Mesenchymal stem cell (in vitro differentiated cells and primary cell): ENCODE data around the gene ZNF362.

Experiments
- DNase-seq: peaks from one replicate; pipeline ENCODE4 v3.0.0-alpha.2; 2013
- H2AFZ ChIP-seq: one replicate; pipeline ENCODE4 v1.6.1; 2013; ENCODE audit warnings: low read depth, mild to moderate bottlenecking, control low read depth, inconsistent platforms, low read length, moderate library complexity
- H2AK5ac ChIP-seq: 2 replicates; pipeline ENCODE4 v1.6.1; 2013; ENCODE audit warnings: low read length, moderate library complexity, mild to moderate bottlenecking, inconsistent platforms; ENCODE audit not compliant: severe bottlenecking
- H2BK120ac ChIP-seq: one replicate; pipeline ENCODE4 v1.6.1; 2013; ENCODE audit warnings: low read depth, mild to moderate bottlenecking, inconsistent platforms, low read length, moderate library complexity
- H2BK12ac ChIP-seq, 2 experiments: one replicate each; pipeline ENCODE4 v1.6.1; 2013; ENCODE audit warnings: inconsistent platforms in 2 of 2, low read length in 2 of 2, mild to moderate bottlenecking in 2 of 2, moderate library complexity in 2 of 2, control low read depth in 1 of 2
- H2BK15ac ChIP-seq: one replicate; pipeline ENCODE4 v1.6.1; 2013; ENCODE audit warnings: mild to moderate bottlenecking, low read depth, inconsistent platforms; ENCODE audit not compliant: poor library complexity, severe bottlenecking
- H2BK5ac ChIP-seq: 2 replicates; pipeline ENCODE4 v1.6.1; 2013; ENCODE audit warnings: low read depth, mild to moderate bottlenecking, low read length, control low read depth, inconsistent platforms; ENCODE audit not compliant: poor library complexity, severe bottlenecking
- H3K14ac ChIP-seq, 2 experiments: one replicate each; pipeline ENCODE4 v1.6.1; 2013; ENCODE audit warnings: inconsistent platforms in 2 of 2, low read length in 2 of 2, control low read depth in 1 of 2, mild to moderate bottlenecking in 1 of 2, moderate library complexity in 1 of 2
- H3K18ac ChIP-seq, 2 experiments: one replicate each; pipeline ENCODE4 v1.6.1; 2013; ENCODE audit warnings: inconsistent platforms in 2 of 2, low read length in 2 of 2, control low read depth in 1 of 2, low read depth in 1 of 2, mild to moderate bottlenecking in 1 of 2
- H3K23ac ChIP-seq, 2 experiments: one replicate each; pipeline ENCODE4 v1.6.1; 2013; ENCODE audit warnings: inconsistent platforms in 2 of 2, low read length in 2 of 2, mild to moderate bottlenecking in 2 of 2, moderate library complexity in 2 of 2, control low read depth in 1 of 2
- H3K27ac ChIP-seq: 2 replicates; pipeline ENCODE4 v1.5.1; 2013; ENCODE audit warnings: mild to moderate bottlenecking, moderate library complexity, low read length, control low read depth, inconsistent platforms; ENCODE audit not compliant: poor library complexity, severe bottlenecking
- H3K27me3 ChIP-seq, 2 experiments: 2 replicates each; pipeline versions ENCODE4 v1.6.1 to v1.7.0; 2013; ENCODE audit warnings: low read length in 2 of 2, mild to moderate bottlenecking in 2 of 2, moderate library complexity in 2 of 2, control low read depth in 1 of 2, inconsistent platforms in 1 of 2; ENCODE audit not compliant: control insufficient read depth in 1 of 2, insufficient read depth in 1 of 2
- H3K36me3 ChIP-seq, 2 experiments: 2 replicates each; pipeline versions ENCODE4 v1.6.1 to v1.7.0; 2013; ENCODE audit warnings: low read length in 2 of 2, control low read depth in 1 of 2, inconsistent platforms in 1 of 2, low read depth in 1 of 2, mild to moderate bottlenecking in 1 of 2; ENCODE audit not compliant: insufficient read depth in 2 of 2, control insufficient read depth in 1 of 2
- H3K4ac ChIP-seq, 2 experiments: one replicate each; pipeline ENCODE4 v1.6.1; 2013; ENCODE audit warnings: inconsistent platforms in 2 of 2, low read length in 2 of 2, mild to moderate bottlenecking in 2 of 2, moderate library complexity in 2 of 2, control low read depth in 1 of 2, low read depth in 1 of 2
- H3K4me1 ChIP-seq: 2 replicates; pipeline ENCODE4 v1.6.1; 2013; ENCODE audit warnings: low read depth, low read length, control low read depth; ENCODE audit not compliant: control insufficient read depth, insufficient read depth
- H3K4me2 ChIP-seq: 2 replicates; pipeline ENCODE4 v1.6.1; 2013; ENCODE audit warnings: low read length, mild to moderate bottlenecking, inconsistent platforms; ENCODE audit not compliant: poor library complexity, severe bottlenecking
- H3K4me3 ChIP-seq, 2 experiments: 2 replicates each; pipeline versions ENCODE4 v1.5.1 to v1.7.0; 2013; ENCODE audit warnings: low read length in 2 of 2, mild to moderate bottlenecking in 2 of 2, control low read depth in 1 of 2, low read depth in 1 of 2; ENCODE audit not compliant: insufficient read depth in 1 of 2
- H3K79me1 ChIP-seq: replicated peaks from 2 replicates; pipeline ENCODE4 v1.6.1; 2013; ENCODE audit warnings: mild to moderate bottlenecking, control low read depth, low read length, inconsistent platforms; ENCODE audit not compliant: poor library complexity, severe bottlenecking
- H3K9ac ChIP-seq: 2 replicates; pipeline ENCODE4 v1.7.0; 2013; ENCODE audit warnings: mild to moderate bottlenecking, low read length, moderate library complexity
- H3K9me3 ChIP-seq: 2 replicates; pipeline ENCODE4 v1.7.0; 2013; ENCODE audit warnings: mild to moderate bottlenecking, low read length; ENCODE audit not compliant: control insufficient read depth
- H4K8ac ChIP-seq: one replicate; pipeline ENCODE4 v1.6.1; 2013; ENCODE audit warnings: inconsistent platforms, mild to moderate bottlenecking, low read length, moderate library complexity
- H4K91ac ChIP-seq: one replicate; pipeline ENCODE4 v1.6.1; 2013; ENCODE audit warnings: mild to moderate bottlenecking, low read length, inconsistent platforms
- WGBS: methylation state at CpG from one replicate; pipeline ENCODE4 v1.1.7; 2013; ENCODE audit warnings: mixed read lengths; 5-methylcytosine and 5-hydroxymethylcytosine counted together

Gene ZNF362

GRCh38 chr1:33272509-33272908 is 16.2 kb downstream of the ZNF362 start:
- no peak overlapping the region for H2BK5ac ChIP-seq

DNA sequence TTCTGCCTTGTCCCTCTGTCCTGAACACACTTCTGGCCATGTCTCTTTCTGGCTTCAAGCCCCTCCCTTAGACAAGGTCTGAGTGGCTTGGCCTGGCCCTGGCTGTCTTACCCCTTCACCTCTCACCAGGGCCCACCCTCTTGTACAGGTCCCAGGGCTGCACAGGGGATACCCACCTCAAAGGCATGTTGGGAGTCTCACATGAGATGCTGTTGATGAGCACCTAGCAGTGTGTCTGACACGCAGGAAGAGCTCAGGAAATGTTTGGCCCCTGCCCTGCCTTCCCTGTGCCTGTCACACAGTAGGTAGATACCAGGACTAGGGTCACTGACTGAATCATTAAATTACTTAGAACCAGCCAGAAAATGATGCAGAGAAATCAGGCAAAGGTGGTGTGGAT is 16.6 kb downstream of the ZNF362 start:
- Histone ChIP-seq H2BK120ac (no peak overlapping the region), H2BK12ac (no peak overlapping the region), H3K27me3 (no peaks in the 10 kb centered on the region), H3K4me3 (no peak overlapping the region), H3K18ac (no peak overlapping the region), H4K8ac (no peak overlapping the region), H3K4ac (no peak overlapping the region), H3K27ac (no peak overlapping the region), H3K23ac (no peak overlapping the region), H4K91ac (no peak overlapping the region), H3K9ac (no peak overlapping the region), H2BK15ac (no peak overlapping the region), H3K4me1 (peaks cover 22% of the 10 kb centered on the region), H3K14ac (no peak overlapping the region), H3K79me1 (peaks cover 71% of the 10 kb centered on the region), H2BK5ac (no peak overlapping the region), H3K36me3 (peaks cover 25 to 65% of the 10 kb centered on the region in 2 experiments), H3K9me3 (no peaks in the 10 kb centered on the region), H2AFZ (no peak overlapping the region), H3K4me2 (no peak overlapping the region), H2AK5ac (no peak overlapping the region)
- WGBS = 96% methylated on average over 1 of the region's 1 CpG
- DNase-seq = no peak

More at GRCh38 chr1:33272509-33272908, 16.2 kb downstream of the ZNF362 start:
- H3K27me3 ChIP-seq = no peaks in the 10 kb centered on the region
- no peak overlapping the region for H3K23ac ChIP-seq
- no peak overlapping the region for H2AK5ac ChIP-seq
- no peak overlapping the region for H3K9ac ChIP-seq
- WGBS = 90% methylated on average over 3 of the region's 3 CpGs
- no peak overlapping the region for H2AFZ ChIP-seq
- H3K18ac ChIP-seq = no peak overlapping the region
- H3K27ac ChIP-seq = no peak overlapping the region
- no peak overlapping the region for H3K4ac ChIP-seq
- peaks cover 22% of the 10 kb centered on the region for H3K4me1 ChIP-seq
- H3K4me2 ChIP-seq = no peak overlapping the region
- peaks cover 21 to 61% of the 10 kb centered on the region in 2 experiments for H3K36me3 ChIP-seq
- H2BK15ac ChIP-seq = no peak overlapping the region
- DNase-seq = no peak
- H4K91ac ChIP-seq = no peak overlapping the region
- no peaks in the 10 kb centered on the region for H3K9me3 ChIP-seq
- no peak overlapping the region for H2BK120ac ChIP-seq
- no peak overlapping the region for H3K4me3 ChIP-seq
- no peak overlapping the region for H4K8ac ChIP-seq
- H3K14ac ChIP-seq = no peak overlapping the region
- H2BK12ac ChIP-seq = no peak overlapping the region
- peaks cover 68% of the 10 kb centered on the region for H3K79me1 ChIP-seq

GRCh38 chr1:33273406-33273805 is 17.1 kb downstream of the ZNF362 start:
- Histone ChIP-seq H2BK5ac (no peak overlapping the region), H3K9ac (no peak overlapping the region), H3K79me1 (peaks cover 70% of the 10 kb centered on the region), H3K27ac (no peak overlapping the region), H3K4me3 (no peak overlapping the region), H2BK120ac (no peak overlapping the region), H2AFZ (no peak overlapping the region), H3K14ac (no peak overlapping the region), H3K4me2 (no peak overlapping the region), H3K4ac (no peak overlapping the region), H3K9me3 (no peaks in the 10 kb centered on the region), H2BK15ac (no peak overlapping the region), H3K23ac (no peak overlapping the region), H3K36me3 (peaks cover 29 to 63% of the 10 kb centered on the region in 2 experiments), H3K4me1 (peaks cover 20% of the 10 kb centered on the region), H4K91ac (no peak overlapping the region), H2AK5ac (no peak overlapping the region), H3K18ac (no peak overlapping the region), H3K27me3 (no peaks in the 10 kb centered on the region), H4K8ac (no peak overlapping the region), H2BK12ac (no peak overlapping the region)
- DNase-seq = no peak
- 100% methylated on average over 3 of the region's 3 CpGs for WGBS

DNA sequence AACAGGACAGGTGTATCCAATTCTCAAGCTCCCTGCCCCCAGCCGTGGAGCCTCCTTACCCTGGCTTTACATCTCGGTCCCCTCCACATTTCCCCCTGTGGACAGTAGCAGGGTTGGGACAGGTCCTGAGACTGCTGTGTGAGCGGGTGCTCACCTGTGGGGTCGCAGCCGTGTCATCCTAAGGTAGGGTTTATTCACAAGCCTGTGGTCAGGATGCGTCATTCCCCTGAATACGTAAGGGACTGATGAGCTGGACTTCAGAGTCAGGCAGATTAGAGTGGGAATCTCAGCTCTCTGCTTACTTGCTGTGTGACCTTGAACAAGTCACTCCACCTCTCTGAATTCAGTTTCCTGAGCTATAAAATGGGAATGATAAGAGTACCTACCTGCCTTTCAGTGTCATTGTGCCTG is 17.7 kb downstream of the ZNF362 start:
- H3K27ac ChIP-seq = no peak overlapping the region
- DNase-seq = no peak
- peaks cover 17% of the 10 kb centered on the region for H3K4me1 ChIP-seq
- no peak overlapping the region for H2AFZ ChIP-seq
- no peak overlapping the region for H2BK12ac ChIP-seq
- no peak overlapping the region for H3K4me3 ChIP-seq
- no peak overlapping the region for H3K14ac ChIP-seq
- H2AK5ac ChIP-seq = no peak overlapping the region
- no peak overlapping the region for H4K8ac ChIP-seq
- H3K4ac ChIP-seq = no peak overlapping the region
- no peak overlapping the region for H3K9ac ChIP-seq
- H3K18ac ChIP-seq = no peak overlapping the region
- no peak overlapping the region for H2BK120ac ChIP-seq
- H3K4me2 ChIP-seq = no peak overlapping the region
- H3K27me3 ChIP-seq = no peaks in the 10 kb centered on the region
- peaks cover 64% of the 10 kb centered on the region for H3K79me1 ChIP-seq
- H2BK5ac ChIP-seq = no peak overlapping the region
- no peak overlapping the region for H3K23ac ChIP-seq
- no peaks in the 10 kb centered on the region for H3K9me3 ChIP-seq
- 81% methylated on average over 7 of the region's 7 CpGs for WGBS
- H4K91ac ChIP-seq = no peak overlapping the region
- peaks cover 32 to 59% of the 10 kb centered on the region in 2 experiments for H3K36me3 ChIP-seq
- H2BK15ac ChIP-seq = no peak overlapping the region
